ENCODE measurements around the gene GARS1.

Gene GARS1

GRCh38 chr7:30674420-30674819, 79.7 kb downstream of the GARS1 start:
- H3K4me3 ChIP-seq (ENCODE audit: low read depth, low read length): no peak overlapping the region

DNA sequence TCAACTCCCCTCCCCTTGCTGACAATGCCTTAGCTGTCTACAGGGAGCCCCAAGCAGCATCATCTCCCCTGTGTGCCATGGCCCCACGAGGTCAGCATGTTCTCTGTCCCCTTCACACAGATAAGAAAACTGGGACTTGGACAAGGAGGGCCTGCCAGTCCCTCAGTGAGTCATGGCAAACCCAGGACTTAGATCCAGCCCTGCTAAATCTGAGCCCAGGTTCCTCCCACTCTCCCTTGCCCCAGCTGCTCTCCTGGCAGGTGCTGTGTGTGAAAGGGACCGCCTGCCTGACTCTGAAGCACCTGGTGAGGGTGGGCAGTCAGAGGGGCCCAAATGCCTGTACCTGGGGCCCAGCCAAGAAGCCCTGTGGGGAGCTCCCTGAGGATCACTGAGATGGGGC, 80.2 kb downstream of the GARS1 start:
- no peak overlapping the region for H3K4me3 ChIP-seq (ENCODE audit: low read depth, low read length)

DNA sequence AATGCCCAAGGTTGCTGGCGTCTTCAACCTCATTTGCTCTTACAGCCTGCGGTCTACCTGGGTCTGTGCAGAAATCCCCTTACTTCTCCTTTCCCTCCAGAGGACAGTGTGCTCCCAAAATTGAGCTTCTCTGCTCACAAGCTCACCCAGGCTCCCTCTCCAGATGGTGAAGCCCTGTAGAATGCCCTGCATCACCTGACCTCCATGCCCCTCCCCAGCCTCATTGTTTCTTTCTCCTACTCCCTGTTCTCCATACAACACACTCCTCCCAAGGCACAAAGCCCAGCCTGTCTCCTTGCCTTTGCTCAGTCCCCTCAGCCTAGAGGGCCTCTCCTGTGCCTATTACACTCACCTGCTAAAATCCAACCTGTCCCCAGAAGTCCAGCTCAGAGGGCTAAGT, 84.1 kb downstream of the GARS1 start:
- H3K4me3 ChIP-seq (ENCODE audit: low read depth, low read length): no peak overlapping the region

DNA sequence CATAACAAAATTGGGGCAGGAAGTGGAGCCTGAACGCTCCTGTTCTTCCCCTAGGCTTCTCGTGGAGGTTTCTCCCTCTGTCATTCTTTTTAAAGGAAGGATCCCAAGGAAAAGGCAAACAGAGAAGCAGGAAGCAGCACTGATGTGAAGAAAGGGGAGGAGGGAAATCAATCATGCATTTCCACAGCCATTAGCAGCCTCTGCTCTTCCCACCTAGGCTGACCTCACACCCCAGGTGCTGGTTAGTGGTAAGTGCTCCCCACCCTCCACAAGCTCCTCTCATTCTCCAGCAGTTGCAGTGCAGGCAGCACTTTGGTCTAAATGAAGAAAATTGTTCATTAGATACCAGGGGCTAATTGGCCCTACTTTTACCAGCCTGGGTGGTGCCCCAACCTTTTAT, 85.0 kb downstream of the GARS1 start:
- no peak overlapping the region for H3K4me3 ChIP-seq (ENCODE audit: low read depth, low read length)

DNA sequence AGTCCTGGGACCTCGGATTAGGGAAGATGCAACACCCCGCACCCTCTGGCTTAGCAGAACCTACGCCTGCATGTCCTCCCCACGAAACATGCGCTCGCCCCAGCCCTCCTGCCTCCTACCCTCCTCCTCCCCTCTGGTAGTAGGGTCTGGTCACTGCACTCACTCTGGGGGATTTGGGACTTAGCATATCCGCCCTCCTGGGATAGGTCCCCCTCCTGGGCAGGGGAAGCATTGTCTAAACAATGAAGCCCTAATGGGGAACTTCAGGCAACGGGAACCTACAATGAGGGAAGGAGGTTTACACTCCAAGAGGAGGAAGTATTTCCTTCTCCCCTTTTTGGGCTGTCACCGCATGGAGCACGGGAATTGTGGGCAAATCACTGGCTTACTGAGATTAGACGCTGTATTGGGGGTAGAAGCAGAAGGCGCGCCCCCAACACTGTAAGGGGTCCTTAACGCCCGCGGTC, 86.7 kb downstream of the GARS1 start:
- H3K4me3 ChIP-seq (ENCODE audit: low read depth, low read length): peak overlapping the region; percentile 41

DNA sequence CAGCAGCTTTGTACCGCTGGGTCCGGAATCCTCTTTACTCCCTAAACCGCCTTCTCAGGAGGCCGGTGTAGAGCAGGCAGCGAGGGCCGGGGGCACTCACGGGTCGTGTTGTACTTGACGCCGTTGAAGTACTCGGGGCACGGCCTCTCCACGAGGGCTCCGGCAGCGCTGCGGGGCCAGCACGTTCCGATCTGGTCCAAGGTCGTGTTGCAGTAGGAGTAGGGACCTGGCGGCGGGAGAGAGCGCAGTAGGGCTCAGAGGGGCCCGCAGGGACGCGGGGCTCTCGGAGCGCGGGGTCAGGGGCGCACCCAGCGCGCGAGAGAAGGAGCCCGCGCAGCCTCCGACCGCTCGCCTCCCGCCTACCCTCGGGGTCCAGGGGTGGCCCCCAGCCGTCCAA, 87.1 kb downstream of the GARS1 start:
- H3K4me3 ChIP-seq (ENCODE audit: low read depth, low read length): peak overlapping the region; percentile 41

DNA sequence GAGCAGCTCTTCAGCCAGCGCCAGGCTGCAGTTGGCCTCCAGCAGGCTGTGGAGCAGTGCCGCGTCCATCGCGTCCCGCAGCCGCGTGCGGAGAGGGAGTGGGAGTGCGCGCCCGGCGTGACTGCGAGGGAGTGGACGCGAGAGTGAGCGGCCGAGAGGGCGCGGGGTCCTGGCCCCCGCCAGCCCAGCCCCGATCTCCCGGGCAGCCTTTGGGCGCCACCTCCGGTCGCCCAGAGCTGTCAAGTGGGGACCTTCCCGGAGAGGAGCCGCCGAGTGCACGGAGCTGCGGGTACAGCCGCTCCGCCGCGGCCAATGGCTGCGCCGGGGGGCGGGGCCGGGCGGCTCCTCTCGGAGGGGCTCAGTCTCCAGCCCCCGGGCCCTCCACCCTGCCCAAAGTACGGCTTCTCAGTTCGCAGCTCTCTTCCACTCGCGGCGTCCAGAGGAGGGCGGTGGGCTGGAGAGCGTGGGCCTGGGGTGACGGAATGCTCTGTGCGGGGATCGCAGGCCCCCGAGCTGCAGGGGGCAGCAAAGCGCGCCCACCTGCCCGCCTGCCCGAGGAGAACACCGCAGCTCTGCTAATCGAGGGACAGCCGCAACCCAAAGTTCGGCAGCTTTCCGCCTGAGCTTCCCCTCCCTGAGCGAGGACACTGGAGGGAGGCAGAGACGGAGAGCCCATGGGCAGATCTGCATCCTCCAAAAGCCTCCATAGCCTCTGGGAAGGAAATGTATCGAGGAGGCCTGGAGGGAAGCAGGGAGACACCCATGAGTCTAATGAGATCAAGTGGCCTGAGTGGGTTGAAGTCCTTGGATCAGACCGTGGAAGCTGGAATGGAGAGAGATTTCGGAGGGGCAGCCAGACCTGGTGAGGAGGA, 87.8 kb downstream of the GARS1 start, which contains the start of gene CRHR2:
TSS of gene CRHR2 (minus strand) at position 245 of the 872 bp plus-strand sequence. CDS start at position 69, 176 bp downstream.
- peak within 1 kb of the TSS; percentile 47 for H3K4me3 ChIP-seq (ENCODE audit: low read depth, low read length)

- no peak overlapping the region for H3K4me3 ChIP-seq (ENCODE audit: low read depth, low read length)
These were observed 88.6 kb downstream of the GARS1 start for GRCh38 chr7:30683306-30683705.
